Measurements from ENCODE around the gene SLC25A4. TPM values are rescaled to one million over a fixed set of nuclear protein-coding genes. Genes with fewer than 3 reads are reported as not detected.

Gene SLC25A4
- total and polyA plus RNA-seq, 2 of the 13 experiments (the other 11 are each of a cell fraction or from before 2014, with no cell fraction given): 30.3 to 42.1 TPM

GRCh38 chr4:185101354-185101890 lies 41.6 kb upstream of the SLC25A4 start:
- H3K9me3 ChIP-seq (ENCODE audit: low read length): no peaks in the 10 kb centered on the region
- no peaks in the 10 kb centered on the region for H3K36me3 ChIP-seq (replicated peaks in 1 of 2; ENCODE audit: control insufficient read depth in 1 of 2, insufficient read depth in 2 of 2, low read length in 2 of 2)
- ATAC-seq: no peak
- DNase-seq (ENCODE audit: low spot score): no peak
- no peak overlapping the region for H3K27ac ChIP-seq (ENCODE audit: extremely low read length, insufficient read depth, low read length)
- WGBS (ENCODE audit: low lambda C conversion rate): 29% methylated on average over 8 of the region's 9 CpGs
- TF ChIP-seq WIZ (CRISPR knock-in tag; IDR thresholded peaks at IDR 0.05): no peak
- TF ChIP-seq DMTF1 (CRISPR knock-in tag; IDR thresholded peaks at IDR 0.05): no peak
- no peak for TF ChIP-seq ARNTL (CRISPR knock-in tag; IDR thresholded peaks at IDR 0.05)
- TF ChIP-seq ZBTB43 (CRISPR knock-in tag; conservative IDR thresholded peaks at IDR 0.05): no peak
- no peak for TF ChIP-seq PLSCR1 (CRISPR knock-in tag; IDR thresholded peaks at IDR 0.05; ENCODE audit: borderline replicate concordance)
- no peak for TF ChIP-seq ZNF234 (CRISPR knock-in tag; conservative IDR thresholded peaks at IDR 0.05)
- H3K4me1 ChIP-seq (ENCODE audit: insufficient read depth, low read length): 0 out of 2 replicates have a peak, but pooled peaks cover 8% of the 10 kb centered on the region
- H3K79me2 ChIP-seq (ENCODE audit: insufficient read depth, low read length): no peaks in the 10 kb centered on the region
- FAIRE-seq: no peak
- H3K9ac ChIP-seq (ENCODE audit: insufficient read depth, low read depth, low read length): no peak overlapping the region
- no peaks in the 10 kb centered on the region for H4K20me1 ChIP-seq (ENCODE audit: insufficient read depth, low read length)
- in situ Hi-C loops (cut with HindIII; ENCODE audit: extremely low pct_ligation_motif_present, low pct_unique_long_range_greater_than_20kb): no loop called here
- intact Hi-C loops (cut with micrococcal nuclease; ENCODE audit: unreplicated experiment): no loop called here
- H2AFZ ChIP-seq (ENCODE audit: low read length): no peak overlapping the region
- BruUV-seq (replicated peaks): no TSS peak
- ChIA-PET POLR2A (no interaction called here), CTCF (ENCODE audit: low intra/inter-chr PET ratio, low total read pairs) (no interaction called here)
- peaks cover 0 to 12% of the 10 kb centered on the region in 2 experiments; a peak in 2 of 5 replicates for H3K27me3 ChIP-seq (ENCODE audit: control insufficient read depth in 1 of 2, insufficient read depth in 2 of 2, low read length in 2 of 2)
- H3K4me3 ChIP-seq (replicated peaks in 1 of 3; ENCODE audit: insufficient read depth in 1 of 3, low read depth in 2 of 3, low read length in 3 of 3): no peak overlapping the region
- H3K4me2 ChIP-seq (ENCODE audit: low read depth, low read length): no peak overlapping the region
